HG03139 (cell line): ENCODE measurements around the gene HCK.
A peak's percentile ranks its signal among the peaks of the same experiment; 100 is the strongest.

Source experiments
- ATAC-seq: cut with Tn5 transposase; IDR thresholded peaks from one replicate; pipeline ENCODE4 v1.9.1; 2021; ENCODE audit not compliant: unreplicated experiment

The HCK gene

GRCh38 chr20:32125506-32125905 is 73.5 kb downstream of the HCK start:
- ATAC-seq = no peak

GRCh38 chr20:32126919-32127318 is 74.9 kb downstream of the HCK start:
- ATAC-seq = no peak

- no peak for ATAC-seq
Measured at GRCh38 chr20:32127347-32127746, 75.3 kb downstream of the HCK start.

GRCh38 chr20:32128167-32128566 is 76.1 kb downstream of the HCK start:
- ATAC-seq = no peak

GRCh38 chr20:32129863-32130262 is 77.8 kb downstream of the HCK start:
- ATAC-seq = no peak

- ATAC-seq = no peak
Measured at GRCh38 chr20:32130352-32130751, 78.3 kb downstream of the HCK start.

- no peak for ATAC-seq
Measured at GRCh38 chr20:32130965-32131364, 78.9 kb downstream of the HCK start.

GRCh38 chr20:32132911-32133549 is 81.0 kb downstream of the HCK start:
- peak; percentile 52 for ATAC-seq

GRCh38 chr20:32134026-32134425 is 82.0 kb downstream of the HCK start:
- no peak for ATAC-seq

GRCh38 chr20:32135983-32136515 is 84.0 kb downstream of the HCK start:
- ATAC-seq = no peak

- ATAC-seq = no peak
Measured at GRCh38 chr20:32138921-32139320, 86.9 kb downstream of the HCK start.

- ATAC-seq = no peak
Measured at GRCh38 chr20:32139947-32140346, 87.9 kb downstream of the HCK start.

- ATAC-seq = no peak
Measured at GRCh38 chr20:32140603-32141002, 88.6 kb downstream of the HCK start.

GRCh38 chr20:32141465-32141980 is 89.5 kb downstream of the HCK start:
- ATAC-seq = no peak

- no peak for ATAC-seq
Measured at GRCh38 chr20:32142088-32142487, 90.0 kb downstream of the HCK start.

GRCh38 chr20:32142991-32143390 is 90.9 kb downstream of the HCK start:
- ATAC-seq = no peak

- ATAC-seq = no peak
Measured at GRCh38 chr20:32144898-32145662, 93.0 kb downstream of the HCK start.

- no peak for ATAC-seq
Measured at GRCh38 chr20:32149566-32150170, 97.6 kb downstream of the HCK start.

- ATAC-seq = no peak
Measured at GRCh38 chr20:32150291-32150848, 98.3 kb downstream of the HCK start.
